NCI-H69 (cell line): ENCODE data around the gene KCMF1.

Experiments
- DNase-seq: peaks from one replicate; lab custom pipeline; 2025; lab: John Stamatoyannopoulos, UW

KCMF1 gene

DNA sequence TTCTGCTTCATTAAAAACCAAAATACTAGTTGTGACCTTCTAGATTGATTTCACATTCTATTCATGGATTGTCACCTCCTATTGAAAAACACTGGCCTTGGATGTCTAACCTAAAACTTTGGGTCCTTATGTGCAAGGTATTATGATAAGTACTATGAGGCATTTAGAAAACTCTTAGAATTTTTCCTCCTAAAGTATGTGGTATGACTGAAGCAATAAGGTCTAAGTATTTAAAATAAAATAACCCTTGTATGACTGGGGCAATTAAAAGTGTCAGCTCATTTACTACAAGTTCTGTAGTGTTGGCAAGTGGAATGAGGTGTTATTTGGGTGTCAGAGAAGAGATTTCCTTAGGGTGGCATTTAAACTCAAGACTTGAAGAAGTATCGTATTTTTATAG, 15.1 kb downstream of the KCMF1 start:
- DNase-seq: no peak

DNA sequence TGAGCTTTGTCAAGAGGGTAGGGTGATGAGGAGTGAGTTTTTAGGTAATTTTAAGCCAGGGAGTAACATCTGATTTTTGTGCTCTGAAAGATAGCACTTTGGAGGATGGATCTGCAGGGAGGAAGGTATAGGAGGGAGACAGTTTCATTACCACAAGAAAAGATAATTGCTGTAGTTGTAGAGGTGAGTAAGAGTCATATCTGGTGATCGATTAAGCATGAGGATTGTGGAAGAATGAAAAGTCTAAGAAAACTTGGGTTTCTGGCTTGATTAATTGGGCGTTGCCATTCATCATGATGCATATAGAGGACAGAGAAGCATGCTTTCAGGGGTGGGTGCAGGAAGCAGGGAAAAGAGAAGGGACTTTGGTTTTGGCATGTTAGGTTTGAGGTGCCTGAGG, 18.5 kb downstream of the KCMF1 start:
- DNase-seq: no peak

- DNase-seq: no peak
Observed at GRCh38 chr2:84989927-84990326, 19.0 kb downstream of the KCMF1 start.

DNA sequence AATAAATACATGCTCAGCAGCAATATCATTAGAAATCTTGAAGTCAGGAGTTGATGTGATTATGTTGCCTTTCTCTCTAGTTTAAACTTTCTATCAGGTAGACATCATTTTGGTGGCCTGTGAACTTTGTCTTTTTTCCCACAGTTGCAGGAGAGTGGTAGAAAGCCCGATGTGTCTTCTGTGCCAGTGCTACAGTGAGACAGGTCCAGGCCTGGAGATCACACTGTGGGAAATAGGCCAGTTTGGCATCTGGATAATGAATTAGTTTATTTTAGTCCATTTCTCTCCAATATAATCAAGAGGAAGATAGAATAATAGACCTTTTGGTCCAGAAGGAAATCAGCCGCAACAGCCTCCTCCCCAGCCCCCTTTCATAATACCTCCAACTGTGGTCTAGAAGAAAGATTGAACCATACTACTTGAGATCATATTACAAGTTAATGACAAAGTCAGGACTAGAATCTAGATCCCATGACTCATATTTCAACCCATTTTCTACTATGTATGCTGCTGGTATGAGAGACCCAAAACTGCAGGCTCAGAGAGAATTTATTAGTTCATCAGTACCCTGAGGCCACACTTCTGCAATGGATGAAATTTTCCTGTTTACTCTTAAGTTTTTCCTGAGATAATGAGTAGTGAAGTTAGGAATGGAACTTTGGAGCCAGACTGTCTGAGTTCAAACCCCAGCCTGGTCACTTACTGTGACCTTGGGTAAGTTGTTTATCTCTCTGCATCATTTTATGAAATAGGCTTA, 20.6 kb downstream of the KCMF1 start:
- peak; percentile 3 for DNase-seq

- no peak for DNase-seq
Observed at GRCh38 chr2:84995826-84996225, 24.9 kb downstream of the KCMF1 start.

DNA sequence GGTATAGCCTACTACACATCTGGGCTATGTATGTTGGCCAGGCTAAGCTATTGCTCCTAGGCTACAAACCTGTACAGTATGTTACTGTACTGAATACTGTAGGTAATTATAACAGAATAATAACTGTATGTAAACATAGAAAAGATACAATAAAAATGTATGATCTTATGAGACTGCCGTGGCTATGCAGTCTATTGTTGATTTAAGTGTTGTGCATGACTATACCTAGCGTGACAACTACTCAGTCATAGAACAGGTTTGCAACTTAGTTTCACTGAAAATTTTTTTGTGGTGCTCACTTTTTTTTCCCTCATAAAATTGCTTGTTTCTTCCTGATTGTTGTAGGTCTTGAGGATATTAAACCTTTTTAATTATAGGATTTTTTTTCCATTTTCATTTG, 25.9 kb downstream of the KCMF1 start:
- no peak for DNase-seq

DNA sequence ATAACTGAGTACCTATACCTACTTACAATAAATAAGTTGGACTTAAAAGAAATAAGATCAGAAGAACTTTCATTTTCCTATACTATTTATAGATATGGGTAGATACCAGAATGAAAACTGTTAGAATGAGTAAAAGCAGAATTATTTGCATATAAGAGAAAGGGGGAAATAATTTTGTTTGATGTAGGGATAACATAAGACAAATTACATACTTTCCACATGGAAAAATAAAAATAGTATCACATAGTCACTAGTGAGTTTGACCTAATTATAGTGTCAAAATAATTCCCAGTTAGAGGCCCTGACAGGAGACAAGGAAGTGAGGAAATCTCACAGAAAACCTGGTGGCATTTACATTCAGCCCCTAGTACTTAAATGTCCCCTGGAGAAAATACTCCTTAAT, 28.6 kb downstream of the KCMF1 start:
- no peak for DNase-seq

DNA sequence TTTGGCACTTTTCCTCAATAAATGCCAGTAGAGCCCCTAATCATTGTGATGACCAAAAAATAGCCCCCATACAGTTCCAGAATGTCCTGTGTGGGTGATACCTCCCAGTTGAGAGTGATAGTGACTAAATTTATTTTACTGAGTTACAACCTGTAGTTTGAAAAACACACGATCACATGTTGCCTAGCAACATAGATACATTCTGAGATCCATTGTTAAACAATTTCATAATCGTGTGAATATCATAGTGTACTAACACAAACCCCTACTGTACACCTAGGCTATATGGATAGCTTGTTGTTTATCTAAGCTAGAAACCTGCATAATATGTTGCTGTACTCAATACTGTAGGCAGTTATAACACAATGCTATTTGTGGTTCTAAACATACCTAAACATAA, 30.6 kb downstream of the KCMF1 start:
- no peak for DNase-seq

DNA sequence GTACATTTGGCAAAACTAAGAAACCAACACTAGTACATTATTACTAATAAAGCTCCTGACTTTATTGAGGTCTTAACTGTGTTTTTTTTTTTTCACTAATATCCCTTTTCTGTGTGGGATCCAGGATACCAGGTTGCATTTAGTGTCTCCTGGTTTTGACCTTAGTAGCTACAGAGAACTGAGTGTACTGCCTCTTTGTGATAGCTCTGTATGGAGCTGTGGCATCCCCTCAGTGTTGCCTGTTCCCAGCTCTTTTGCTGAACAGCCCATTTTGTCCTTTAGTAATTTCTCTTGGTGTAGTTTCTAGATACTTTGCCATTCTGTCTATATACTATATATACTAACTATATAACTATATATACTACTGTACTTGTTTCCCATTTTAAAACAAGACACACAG, 31.6 kb downstream of the KCMF1 start:
- no peak for DNase-seq

DNA sequence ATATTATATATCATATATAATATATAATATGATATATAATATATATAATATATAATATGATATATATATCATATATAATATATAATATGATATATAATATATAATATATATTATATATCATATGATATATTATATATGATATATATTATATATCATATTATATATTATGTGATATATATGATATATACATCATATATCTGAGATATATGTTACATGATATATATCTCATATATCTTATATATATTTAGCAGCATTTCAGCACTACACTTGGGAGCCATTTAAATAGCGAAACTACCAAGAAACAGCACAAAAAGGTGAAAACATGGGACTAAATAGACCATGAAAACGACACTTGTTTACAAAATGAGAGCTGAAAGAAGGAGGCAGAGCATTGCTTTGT, 37.3 kb downstream of the KCMF1 start:
- no peak for DNase-seq

- no peak for DNase-seq
Observed at GRCh38 chr2:85009019-85009618, 38.2 kb downstream of the KCMF1 start.

- DNase-seq: no peak
Observed at GRCh38 chr2:85010404-85010803, 39.4 kb downstream of the KCMF1 start.

GRCh38 chr2:85011098-85011497, 40.1 kb downstream of the KCMF1 start:
- no peak for DNase-seq

DNA sequence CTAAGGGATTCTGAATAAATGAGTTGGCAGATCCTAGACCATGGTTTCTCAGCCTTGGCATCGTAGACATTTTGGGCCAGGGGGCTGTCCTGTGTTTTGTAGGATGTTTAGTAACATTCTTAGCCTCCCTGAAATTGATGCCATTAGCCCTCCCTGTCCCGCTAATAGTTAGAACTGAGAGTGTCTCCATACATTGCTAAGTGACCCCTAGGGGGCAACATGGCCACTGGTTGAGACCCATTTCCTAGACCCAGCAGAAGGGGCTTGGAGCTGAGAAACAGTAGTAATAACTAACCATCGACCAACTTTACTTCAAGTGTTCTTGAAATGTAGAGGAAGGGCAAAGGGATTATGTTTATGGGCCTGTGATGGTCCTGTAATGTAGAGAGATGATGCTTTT, 40.8 kb downstream of the KCMF1 start:
- DNase-seq: no peak

DNA sequence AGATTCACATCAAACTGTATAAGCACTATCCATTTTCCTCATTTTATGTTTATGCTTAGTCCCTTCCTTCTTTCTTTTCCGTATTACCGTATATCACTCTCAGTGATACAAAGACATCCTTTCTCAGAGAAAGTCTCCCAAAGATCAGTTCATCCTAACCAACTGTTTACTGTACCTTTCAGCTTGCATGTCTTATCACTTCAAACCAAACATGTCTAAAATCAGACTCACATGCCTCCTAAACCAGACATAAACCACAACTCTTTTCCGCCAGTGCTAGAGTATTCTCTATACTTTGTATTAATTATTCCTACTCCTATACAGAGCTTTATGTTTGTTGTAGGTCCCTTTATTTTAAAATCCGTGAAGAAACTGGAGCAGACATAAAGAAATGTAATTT, 41.5 kb downstream of the KCMF1 start:
- DNase-seq: no peak

GRCh38 chr2:85012855-85013254, 41.9 kb downstream of the KCMF1 start:
- DNase-seq: no peak

DNA sequence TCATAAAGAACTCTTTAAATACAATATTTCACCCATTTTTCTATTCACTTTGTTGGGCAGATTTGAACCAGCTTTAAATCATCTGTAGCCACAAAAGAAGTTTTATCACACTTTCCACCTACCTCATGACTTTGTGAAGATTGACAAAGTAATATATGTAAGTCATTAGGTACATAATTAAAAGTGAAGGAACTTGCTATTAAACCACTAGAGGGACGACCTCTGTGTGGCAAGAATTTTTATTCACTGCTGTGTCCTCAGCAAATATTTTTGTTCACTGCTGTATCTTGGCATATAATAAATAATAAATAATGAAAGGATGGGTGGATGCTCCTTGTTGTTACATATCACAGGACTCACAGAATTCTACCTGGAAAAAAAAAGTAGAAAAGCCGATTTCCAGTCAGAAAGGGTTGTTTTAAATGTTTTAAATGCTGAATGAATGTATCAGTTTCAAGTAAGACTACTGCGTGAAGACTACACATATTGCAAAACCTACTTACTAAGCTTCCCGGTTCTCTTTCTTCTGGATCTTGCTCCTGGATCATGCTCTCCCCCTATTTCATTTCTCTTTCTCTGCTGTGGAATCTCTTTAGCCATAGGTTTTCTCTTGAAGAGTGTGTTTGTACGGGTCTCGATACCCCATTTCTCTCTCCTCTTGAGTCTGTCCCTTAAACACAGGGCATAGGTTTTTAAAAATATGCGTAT, 44.8 kb downstream of the KCMF1 start:
- no peak for DNase-seq

GRCh38 chr2:85016446-85016845, 45.5 kb downstream of the KCMF1 start:
- no peak for DNase-seq

- DNase-seq: peak; percentile 5
Observed at GRCh38 chr2:85017411-85018048, 46.6 kb downstream of the KCMF1 start.

- DNase-seq: no peak
Observed at GRCh38 chr2:85018049-85018447, 47.1 kb downstream of the KCMF1 start.

DNA sequence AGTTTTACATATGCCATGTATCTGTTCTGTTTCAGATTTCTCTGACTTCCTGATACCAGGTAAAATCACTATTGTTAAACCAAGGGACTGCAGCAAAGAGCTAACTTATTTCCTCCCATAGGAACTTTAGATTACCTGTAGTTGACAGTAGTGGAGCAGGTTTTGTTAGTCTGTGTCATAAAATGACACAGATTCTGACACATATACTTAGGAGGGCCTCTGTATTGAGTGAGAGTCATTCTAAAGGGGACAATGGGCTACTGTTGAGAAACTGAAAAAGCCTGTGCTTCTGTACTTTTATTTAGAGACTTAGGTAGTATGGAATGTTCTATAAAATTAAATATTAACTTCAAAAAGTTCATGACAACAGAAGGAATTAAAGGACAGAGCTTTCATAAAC, 48.2 kb downstream of the KCMF1 start:
- no peak for DNase-seq

DNA sequence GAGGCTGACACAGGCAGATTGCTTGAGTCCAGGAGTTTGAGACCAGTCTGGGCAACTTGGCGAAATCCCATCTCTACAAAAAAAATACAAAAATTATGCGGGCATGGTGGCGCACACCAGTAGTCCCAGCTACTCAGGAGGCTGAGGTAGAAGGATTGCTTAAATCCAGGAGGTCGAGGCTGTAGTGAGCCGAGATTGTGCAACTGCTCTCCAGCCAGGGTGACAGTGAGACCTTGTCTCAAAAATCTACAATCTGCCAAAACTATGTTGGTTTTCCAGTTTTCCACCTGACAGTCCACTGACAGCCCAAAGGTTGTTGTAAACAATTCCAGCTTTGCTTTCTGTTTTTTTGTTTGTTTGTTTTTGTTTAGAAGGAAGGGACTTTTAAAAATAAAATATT, 51.3 kb downstream of the KCMF1 start:
- DNase-seq: no peak
